HepG2 (cell line): ENCODE data around the gene TSSK3. TPM values are rescaled to one million over a fixed set of nuclear protein-coding genes. Genes with fewer than 3 reads are reported as not detected.

Source experiments
- ARNTL ChIP-seq: sonication (generic); formaldehyde crosslinking; IDR thresholded peaks from 2 replicates; pipeline ENCODE4 v1.4.0; 2020; ENCODE audit warnings: mild to moderate bottlenecking, missing genetic modification reagents
- CSRNP2 ChIP-seq: sonication (generic); formaldehyde crosslinking; conservative IDR thresholded peaks from 2 replicates; pipeline ENCODE4 v1.8.0; 2022; ENCODE audit warnings: low read depth, missing genetic modification reagents
- DNMT3B ChIP-seq: conservative IDR thresholded peaks from 2 replicates; pipeline ENCODE4 v1.6.1; 2016; ENCODE audit warnings: missing biosample characterization, control low read depth
- ERF ChIP-seq: IDR thresholded peaks from 2 replicates; pipeline ENCODE4 v1.6.1; 2018; ENCODE audit warnings: missing biosample characterization, missing genetic modification reagents
- FOXO1 ChIP-seq: sonication (generic); formaldehyde crosslinking; IDR thresholded peaks from 2 replicates; pipeline ENCODE4 v1.4.0; 2020; ENCODE audit warnings: missing genetic modification reagents
- HNF4G ChIP-seq, 2 experiments: sonication (generic) in 1 of 2; formaldehyde crosslinking in 1 of 2; IDR thresholded peaks; 2 replicates each; pipeline versions ENCODE4 v1.4.0 to v1.6.1; 2011 to 2020; ENCODE audit warnings: borderline replicate concordance in 2 of 2, low read depth in 2 of 2, mild to moderate bottlenecking in 2 of 2, low read length in 1 of 2, missing genetic modification reagents in 1 of 2, moderate library complexity in 1 of 2
- KDM4B ChIP-seq: sonication (generic); formaldehyde crosslinking; IDR thresholded peaks from 2 replicates; pipeline ENCODE4 v1.4.0; 2020; ENCODE audit warnings: missing genetic modification reagents
- MLLT10 ChIP-seq: sonication (generic); formaldehyde crosslinking; IDR thresholded peaks from 2 replicates; pipeline ENCODE4 v1.4.0; 2020; ENCODE audit warnings: missing genetic modification reagents
- MTF2 ChIP-seq: sonication (generic); formaldehyde crosslinking; IDR thresholded peaks from 2 replicates; pipeline ENCODE4 v1.5.0; 2020; ENCODE audit warnings: missing genetic modification reagents, borderline replicate concordance
- NFE2L1 ChIP-seq: sonication (generic); formaldehyde crosslinking; IDR thresholded peaks from 2 replicates; pipeline ENCODE4 v1.4.0; 2020; ENCODE audit warnings: missing genetic modification reagents, mild to moderate bottlenecking, borderline replicate concordance
- RFXANK ChIP-seq: IDR thresholded peaks from 2 replicates; pipeline ENCODE4 v1.6.1; 2016
- SIX1 ChIP-seq: sonication (generic); formaldehyde crosslinking; IDR thresholded peaks from 2 replicates; pipeline ENCODE4 v1.4.0; 2020; ENCODE audit warnings: missing genetic modification reagents, borderline replicate concordance
- SMARCE1 ChIP-seq: fragments of 450-650 bp; IDR thresholded peaks from 2 replicates; pipeline ENCODE4 v1.6.1; 2017; ENCODE audit warnings: borderline replicate concordance
- SP2 ChIP-seq: sonication (generic); formaldehyde crosslinking; IDR thresholded peaks from 2 replicates; pipeline ENCODE4 v1.5.1; 2020; ENCODE audit warnings: mild to moderate bottlenecking, missing genetic modification reagents
- SP5 ChIP-seq: IDR thresholded peaks from 2 replicates; pipeline ENCODE4 v1.6.1; 2016; ENCODE audit warnings: low read depth, borderline replicate concordance
- TAF15 ChIP-seq: fragments of 200-400 bp; formaldehyde crosslinking; IDR thresholded peaks from one replicate; pipeline ENCODE4 v1.6.1; 2018; ENCODE audit warnings: mild to moderate bottlenecking, low read depth, low read length; ENCODE audit not compliant: poor library complexity, severe bottlenecking
- ZBTB33 ChIP-seq: sonication (generic); formaldehyde crosslinking; IDR thresholded peaks from 2 replicates; pipeline ENCODE4 v1.4.0; 2020; ENCODE audit warnings: missing genetic modification reagents
- ZBTB38 ChIP-seq: sonication (generic); formaldehyde crosslinking; IDR thresholded peaks from 2 replicates; pipeline ENCODE4 v1.5.1; 2020; ENCODE audit warnings: mild to moderate bottlenecking, missing genetic modification reagents
- ZNF501 ChIP-seq: sonication (generic); formaldehyde crosslinking; IDR thresholded peaks from 2 replicates; pipeline ENCODE4 v1.5.1; 2020; ENCODE audit warnings: mild to moderate bottlenecking, moderate library complexity, missing genetic modification reagents
- ZNF510 ChIP-seq: sonication (generic); formaldehyde crosslinking; IDR thresholded peaks from 2 replicates; pipeline ENCODE4 v1.4.0; 2020; ENCODE audit warnings: low read depth, mild to moderate bottlenecking, missing genetic modification reagents
- ZNF746 ChIP-seq: sonication (generic); formaldehyde crosslinking; IDR thresholded peaks from 2 replicates; pipeline ENCODE4 v1.8.0; 2022; ENCODE audit warnings: mild to moderate bottlenecking, missing genetic modification reagents
- ZNF83 ChIP-seq: sonication (generic); formaldehyde crosslinking; IDR thresholded peaks from 2 replicates; pipeline ENCODE4 v1.4.0; 2020; ENCODE audit warnings: missing genetic modification reagents, mild to moderate bottlenecking, borderline replicate concordance
- polyA plus RNA-seq, 8 experiments: library from polyadenylated mRNA; depleted of rRNA in 3 of 8; stranded (reverse) in 7 of 8; unstranded in 1 of 8; fragments of >200 nt; fragmentation: Illumina TruSeq in 4 of 8; extraction: Trizol in 4 of 8; gene quantifications; 2 replicates each; pipeline versions ENCODE4 v1.2.1 to v1.2.3, GENCODE V29; 2011 to 2016; ENCODE audit warnings: low read depth in 4 of 8, missing spikeins in 1 of 8, mixed read lengths in 1 of 8; ENCODE audit not compliant: insufficient read depth in 1 of 8
- total RNA-seq, 5 experiments: library from RNA; depleted of rRNA; stranded (reverse); fragments of >200 nt; fragmentation: Illumina TruSeq; extraction: Trizol; gene quantifications; 2 replicates each; pipeline ENCODE4 v1.2.3, GENCODE V29; 2016; ENCODE audit warnings: low read depth in 1 of 5
- TF ChIP-seq, protein P1 (sequence below): sonication (generic); formaldehyde crosslinking; IDR thresholded peaks from 2 replicates; pipeline ENCODE4 v1.8.0; 2022; ENCODE audit warnings: missing genetic modification reagents, mild to moderate bottlenecking, inconsistent platforms, borderline replicate concordance
- TF ChIP-seq, protein P2 (sequence below), 2 experiments: fragments of 450-650 bp in 1 of 2; sonication (generic) in 1 of 2; formaldehyde crosslinking; IDR thresholded peaks; 2 replicates each; pipeline versions ENCODE4 v1.5.0 to v1.8.0; 2020 to 2022; ENCODE audit warnings: mild to moderate bottlenecking in 1 of 2, missing genetic modification reagents in 1 of 2

Gene TSSK3
- total and polyA plus RNA-seq, 2 of the 13 experiments (the other 11 are each of a cell fraction or from before 2014, with no cell fraction given), result 1.0 to 1.1 TPM

DNA sequence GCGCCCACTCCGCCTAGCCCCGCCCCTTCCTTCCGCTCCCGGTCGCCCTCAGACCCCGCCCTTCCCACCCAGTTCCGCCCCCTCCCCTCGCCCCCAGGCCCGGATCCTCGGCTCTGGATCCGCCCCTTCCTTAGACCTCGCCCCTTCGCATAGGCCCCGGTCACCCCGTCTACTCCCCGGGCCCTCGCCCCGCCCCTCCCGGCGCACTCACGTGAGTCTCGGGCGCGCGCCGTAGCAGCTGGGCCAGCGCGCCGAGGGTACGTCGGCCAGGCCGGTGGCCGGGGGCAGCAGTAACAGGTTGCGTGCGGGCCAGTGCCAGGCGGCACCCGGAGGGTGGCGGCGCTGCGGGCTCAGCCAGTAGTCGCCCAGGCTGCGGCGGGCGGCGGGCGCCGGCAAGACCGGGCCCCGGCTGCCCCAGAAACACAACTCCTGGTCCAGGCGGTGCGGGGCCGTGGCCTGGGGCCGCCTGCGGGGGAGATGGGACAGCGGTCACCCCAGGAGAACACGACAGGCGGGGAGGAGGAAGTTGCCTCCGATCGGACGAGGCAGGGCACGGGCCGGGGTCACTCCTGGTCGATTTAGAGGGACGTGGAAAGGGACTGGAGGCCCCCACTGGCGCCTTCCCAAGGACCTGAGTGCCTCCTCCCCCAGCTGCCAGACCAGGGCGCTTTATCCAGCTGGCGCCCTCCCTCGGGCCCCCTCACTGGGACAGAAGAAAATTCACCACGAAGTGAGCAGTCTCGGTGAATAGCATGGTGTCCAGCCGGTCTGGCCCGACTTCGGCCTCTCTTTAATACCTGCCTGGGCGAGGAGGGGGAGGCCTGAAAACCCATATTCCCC lies 10.7 kb upstream of the TSSK3 start (continued):
- TF ChIP-seq DNMT3B (CRISPR knock-in tag) (no peak), ARNTL (CRISPR knock-in tag) (peak; percentile 18; the same call in 1 of the 2 replicates), CSRNP2 (CRISPR knock-in tag) (0 out of 2 replicates have a peak, but pooled peaks have one; percentile 28), TAF15 (no peak), ZNF746 (CRISPR knock-in tag) (no peak; the same call in 1 of the 2 replicates), ZBTB33 (CRISPR knock-in tag) (no peak), ZNF501 (CRISPR knock-in tag) (no peak), ZNF510 (CRISPR knock-in tag) (no peak), MLLT10 (CRISPR knock-in tag) (no peak), NFE2L1 (CRISPR knock-in tag) (no peak), ZNF83 (CRISPR knock-in tag) (no peak), MTF2 (0 out of 2 replicates have a peak, but pooled peaks have one; percentile 55), FOXO1 (no peak; the same call in 1 of the 2 replicates), HNF4G (IDR thresholded peaks at IDR 0.05; ENCODE audit: borderline replicate concordance, low read depth, low read length) (no peak), HNF4G (CRISPR knock-in tag; IDR thresholded peaks at IDR 0.05; ENCODE audit: borderline replicate concordance, low read depth) (peak; percentile 51; the same call in 1 of the 2 replicates), KDM4B (CRISPR knock-in tag) (no peak), SP5 (CRISPR knock-in tag) (no peak), RFXANK (CRISPR knock-in tag) (no peak), SIX1 (no peak), SP2 (CRISPR knock-in tag) (no peak), ERF (no peak; the same call in 1 of the 2 replicates), SMARCE1 (no peak), ZBTB38 (CRISPR knock-in tag) (0 out of 2 replicates have a peak, but pooled peaks have one; percentile 23)
- TF ChIP-seq, protein P1, sequence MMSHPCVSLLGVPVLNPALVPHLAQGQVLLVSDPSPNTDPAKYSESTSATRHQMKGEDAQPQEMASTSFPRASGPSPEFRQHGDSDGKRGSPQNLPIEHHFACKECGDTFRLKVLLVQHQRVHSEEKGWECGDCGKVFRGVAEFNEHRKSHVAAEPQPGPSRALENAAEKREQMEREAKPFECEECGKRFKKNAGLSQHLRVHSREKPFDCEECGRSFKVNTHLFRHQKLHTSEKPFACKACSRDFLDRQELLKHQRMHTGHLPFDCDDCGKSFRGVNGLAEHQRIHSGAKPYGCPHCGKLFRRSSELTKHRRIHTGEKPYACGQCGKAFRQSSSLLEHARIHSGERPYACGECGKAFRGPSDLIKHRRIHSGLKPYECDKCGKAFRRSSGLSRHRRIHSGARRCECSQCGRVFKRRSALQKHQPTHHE (CRISPR knock-in tag), result no peak
- TF ChIP-seq, protein P2, sequence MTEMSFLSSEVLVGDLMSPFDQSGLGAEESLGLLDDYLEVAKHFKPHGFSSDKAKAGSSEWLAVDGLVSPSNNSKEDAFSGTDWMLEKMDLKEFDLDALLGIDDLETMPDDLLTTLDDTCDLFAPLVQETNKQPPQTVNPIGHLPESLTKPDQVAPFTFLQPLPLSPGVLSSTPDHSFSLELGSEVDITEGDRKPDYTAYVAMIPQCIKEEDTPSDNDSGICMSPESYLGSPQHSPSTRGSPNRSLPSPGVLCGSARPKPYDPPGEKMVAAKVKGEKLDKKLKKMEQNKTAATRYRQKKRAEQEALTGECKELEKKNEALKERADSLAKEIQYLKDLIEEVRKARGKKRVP (CRISPR knock-in tag; IDR thresholded peaks at IDR 0.05), result 0 out of 4 replicates have a peak, but pooled peaks of 1 of the 2 experiments have one; percentile 2
